GM19468 (cell line): Measurements from ENCODE around the gene CKS1B.

Source experiments
- ATAC-seq: cut with Tn5 transposase; IDR thresholded peaks from one replicate; pipeline ENCODE4 v1.9.1; 2021; ENCODE audit warnings: mild to moderate bottlenecking, moderate library complexity, moderate number of reproducible peaks; ENCODE audit not compliant: unreplicated experiment; ENCODE audit errors: extremely low read depth

The CKS1B gene

GRCh38 chr1:154999571-155000410 is 25.3 kb downstream of the CKS1B start:
- no peak for ATAC-seq

DNA sequence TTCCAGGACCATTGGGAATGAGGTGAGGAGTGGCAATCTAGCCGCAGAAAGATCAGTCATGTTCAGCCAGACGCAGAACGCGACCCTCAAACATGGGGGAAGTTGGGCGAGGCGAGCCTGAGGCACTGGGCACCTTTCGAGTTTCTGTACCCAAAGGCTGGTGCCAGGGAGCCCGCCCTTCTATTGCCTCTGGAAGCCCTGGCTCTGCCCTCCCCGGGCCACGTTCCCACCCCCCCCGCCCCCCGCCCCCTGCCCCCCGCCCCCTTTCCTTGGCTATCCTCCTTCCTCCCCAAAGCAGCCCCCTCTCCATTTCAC is 25.9 kb downstream of the CKS1B start:
- ATAC-seq: no peak

DNA sequence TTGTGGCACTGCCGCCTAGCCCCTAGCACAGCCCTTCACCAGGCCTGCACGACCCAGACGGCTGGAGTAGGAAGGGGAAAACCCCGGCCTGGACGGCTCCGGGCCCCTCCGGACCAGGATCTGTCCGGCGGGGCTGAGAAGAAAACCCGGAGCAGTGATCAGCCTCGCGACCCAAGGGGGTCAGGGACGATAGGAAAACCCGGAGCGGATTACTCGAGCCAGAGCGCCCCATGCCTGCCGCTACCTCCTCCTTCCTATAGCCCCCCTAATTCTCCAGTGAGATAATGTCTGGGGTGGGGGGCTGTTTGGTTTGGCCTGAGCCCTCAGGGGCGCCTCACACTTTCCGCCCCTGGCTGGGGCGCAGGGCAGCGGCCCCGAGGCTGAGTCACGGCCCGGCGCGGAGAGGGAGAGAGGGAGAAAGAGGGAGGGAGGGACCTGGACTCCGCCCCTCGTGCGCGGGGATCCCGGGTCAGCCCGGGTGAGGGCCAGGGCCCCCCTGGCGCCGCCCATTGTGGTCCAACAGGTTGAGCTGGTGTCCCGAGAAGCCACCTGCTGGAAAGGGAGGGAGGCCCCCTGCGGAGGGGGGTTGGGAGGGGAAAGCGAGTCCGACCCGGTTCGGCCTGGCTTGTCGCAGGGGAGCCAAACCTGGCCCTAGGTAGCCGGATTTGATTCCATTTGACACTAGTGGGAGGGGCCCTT is 26.4 kb downstream of the CKS1B start:
- ATAC-seq: no peak

DNA sequence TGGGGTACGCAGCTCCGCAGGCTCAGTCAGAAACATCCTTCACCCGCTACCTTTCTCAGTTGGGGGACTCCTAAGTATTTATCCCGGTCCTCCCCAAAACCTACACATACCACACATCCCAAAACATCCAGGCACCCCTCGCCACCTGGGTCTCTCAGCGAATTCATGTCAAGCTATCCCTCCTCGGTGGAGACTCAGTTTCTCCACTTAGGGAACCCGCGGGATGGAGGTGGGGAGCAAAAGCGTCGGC is 26.9 kb downstream of the CKS1B start:
- ATAC-seq: no peak

GRCh38 chr1:155001675-155002463 is 27.4 kb downstream of the CKS1B start:
- no peak for ATAC-seq

DNA sequence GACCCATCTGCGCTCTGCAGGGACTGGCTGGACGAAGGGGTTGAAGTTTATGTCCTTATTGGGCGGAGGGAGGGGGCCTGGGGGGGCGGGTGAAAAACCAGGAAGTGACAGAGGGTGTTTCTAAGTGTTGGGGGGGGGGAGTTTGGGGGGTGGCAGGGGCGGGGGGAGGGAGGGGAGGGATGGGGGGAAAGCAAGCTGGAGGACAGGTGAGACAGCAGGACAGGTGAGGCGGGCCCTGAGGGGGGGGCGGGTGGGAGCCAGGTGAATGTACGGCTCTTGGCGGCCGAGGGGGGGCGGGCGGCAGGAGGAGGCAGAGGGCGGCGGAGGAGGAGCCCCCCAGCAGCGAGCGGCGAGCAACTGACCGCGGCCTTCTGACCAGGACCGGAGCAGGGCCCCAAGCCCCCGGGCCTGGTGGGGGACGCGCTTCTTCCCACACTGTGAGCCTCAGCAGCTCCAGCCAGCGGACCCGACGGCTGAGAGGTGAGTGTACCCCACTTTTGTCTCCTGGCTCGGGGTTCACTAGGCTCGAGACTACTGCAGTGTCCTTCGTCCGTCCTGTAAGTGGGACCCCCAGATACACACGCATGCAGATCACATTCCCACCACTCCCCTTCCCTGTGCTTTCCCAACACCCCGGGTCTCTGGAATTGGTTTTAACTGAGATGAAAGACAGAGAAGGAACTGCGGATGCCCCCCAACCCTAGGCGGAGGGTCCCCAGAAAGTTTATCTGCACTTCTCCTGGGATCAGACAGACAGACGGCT is 28.2 kb downstream of the CKS1B start, which contains the start of gene ZBTB7B:
Gene ZBTB7B (plus strand): TSS at position 339 of the 763 bp plus-strand sequence. CDS start 11,859 bp downstream, outside the sequence.
- ATAC-seq: no peak

DNA sequence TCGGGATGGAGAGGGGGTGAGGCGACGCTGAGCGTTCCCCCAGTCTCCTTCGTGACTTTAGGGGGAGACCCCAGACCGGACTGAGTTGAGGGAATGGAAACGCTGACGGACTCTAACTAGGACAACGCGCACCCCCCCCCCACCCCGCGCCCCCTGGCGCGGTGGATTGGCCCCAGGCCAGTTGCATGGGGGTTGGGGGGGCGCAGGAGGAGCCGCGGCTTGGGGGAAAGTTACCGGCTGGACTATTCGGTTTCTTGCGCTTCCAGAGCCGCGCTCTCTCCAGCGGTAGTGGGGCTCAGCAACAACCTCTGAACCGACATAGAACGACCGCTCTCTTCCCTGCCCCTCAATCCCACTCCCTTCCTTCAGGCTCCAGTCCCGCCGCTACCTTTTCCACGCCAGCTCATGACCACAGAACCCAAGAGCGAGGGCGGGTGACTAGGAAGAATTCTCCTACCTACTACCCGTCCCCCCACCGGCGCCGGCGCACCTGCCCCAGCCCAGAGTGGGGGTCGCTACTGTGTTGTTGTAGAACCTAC is 28.8 kb downstream of the CKS1B start:
- no peak for ATAC-seq

- ATAC-seq: no peak
Measured at GRCh38 chr1:155003766-155004351, 29.4 kb downstream of the CKS1B start.

- no peak for ATAC-seq
Measured at GRCh38 chr1:155004352-155005075, 30.0 kb downstream of the CKS1B start.

- ATAC-seq: no peak
Measured at GRCh38 chr1:155005076-155006011, 30.9 kb downstream of the CKS1B start.

DNA sequence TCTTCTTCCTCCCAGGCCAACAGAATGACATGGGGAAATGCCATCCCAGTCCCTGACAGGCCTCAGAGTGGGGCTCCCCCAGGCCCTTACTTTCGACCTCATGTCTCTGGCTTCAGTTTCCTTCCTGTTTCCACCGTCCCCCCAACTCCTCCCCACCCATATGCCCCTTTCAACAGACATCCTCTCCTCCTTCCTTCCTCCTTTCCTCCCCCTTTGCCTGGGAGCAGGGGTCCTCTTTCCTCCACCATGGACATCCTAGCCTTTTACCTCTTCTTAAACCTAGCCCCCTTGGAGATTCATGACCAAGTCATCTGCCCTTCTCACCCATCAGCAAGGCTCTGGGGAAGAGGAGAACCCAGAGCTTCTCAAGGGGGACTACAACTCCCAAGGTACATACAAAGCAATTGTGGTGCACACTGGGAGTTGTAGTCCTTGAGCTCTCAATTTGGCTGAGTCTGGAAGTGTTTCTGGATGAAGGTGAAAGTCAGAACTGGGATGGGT is 32.2 kb downstream of the CKS1B start:
- no peak for ATAC-seq

DNA sequence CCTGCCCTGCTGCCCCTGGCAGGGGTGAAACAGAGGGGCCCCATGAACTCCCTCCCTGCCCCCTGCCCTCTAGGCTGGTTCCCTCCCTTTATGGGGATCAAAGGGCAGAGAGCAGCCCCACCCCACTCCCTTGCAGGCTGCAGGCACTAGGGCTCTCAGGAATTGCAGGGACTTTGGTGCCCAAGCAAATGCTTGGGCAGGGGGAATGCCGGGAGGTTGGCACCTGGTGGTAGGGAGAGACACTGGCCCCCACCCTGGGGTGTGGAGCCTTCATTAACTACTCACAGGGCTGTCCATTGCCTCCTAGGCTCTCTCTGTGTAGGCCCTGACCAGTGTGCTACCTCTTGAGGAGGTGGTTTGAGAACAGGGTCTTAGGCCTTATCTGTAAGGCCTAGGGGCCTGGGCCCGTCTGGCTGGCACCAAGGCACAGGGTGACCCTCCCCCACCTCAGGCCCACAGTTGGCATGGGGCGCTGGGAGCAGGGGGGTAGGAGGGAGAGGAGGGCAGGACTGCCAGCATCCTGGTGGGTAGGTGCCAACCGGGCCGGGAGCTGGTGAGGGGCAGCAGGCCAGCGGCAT is 32.9 kb downstream of the CKS1B start:
- ATAC-seq: no peak

GRCh38 chr1:155008015-155008941 is 33.8 kb downstream of the CKS1B start:
- no peak for ATAC-seq

DNA sequence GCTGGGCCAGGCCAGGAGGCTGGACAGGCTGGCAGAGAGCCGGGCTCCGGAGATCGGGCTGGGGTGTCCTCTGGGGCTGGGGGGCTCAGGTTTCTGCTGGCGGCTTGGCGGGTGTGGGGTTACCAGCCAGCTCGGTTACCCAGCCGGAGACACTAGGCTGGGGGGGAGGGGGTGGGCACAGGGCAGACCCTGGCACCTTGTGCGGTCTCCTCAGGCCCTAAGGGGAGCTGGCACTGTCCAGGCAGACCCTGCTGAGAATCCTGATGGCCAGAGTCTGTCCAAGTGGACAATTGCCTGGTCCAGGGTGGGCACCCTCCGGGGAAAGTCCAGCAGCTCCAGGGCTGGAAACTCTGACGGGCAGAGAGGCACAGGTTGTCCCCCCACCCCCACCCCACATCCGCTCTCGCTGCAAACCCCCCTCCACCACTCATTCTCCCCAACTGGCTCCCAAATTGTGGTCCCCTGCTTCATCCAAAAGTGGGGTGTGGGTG is 34.8 kb downstream of the CKS1B start:
- no peak for ATAC-seq

GRCh38 chr1:155009742-155010141 is 35.3 kb downstream of the CKS1B start:
- no peak for ATAC-seq

DNA sequence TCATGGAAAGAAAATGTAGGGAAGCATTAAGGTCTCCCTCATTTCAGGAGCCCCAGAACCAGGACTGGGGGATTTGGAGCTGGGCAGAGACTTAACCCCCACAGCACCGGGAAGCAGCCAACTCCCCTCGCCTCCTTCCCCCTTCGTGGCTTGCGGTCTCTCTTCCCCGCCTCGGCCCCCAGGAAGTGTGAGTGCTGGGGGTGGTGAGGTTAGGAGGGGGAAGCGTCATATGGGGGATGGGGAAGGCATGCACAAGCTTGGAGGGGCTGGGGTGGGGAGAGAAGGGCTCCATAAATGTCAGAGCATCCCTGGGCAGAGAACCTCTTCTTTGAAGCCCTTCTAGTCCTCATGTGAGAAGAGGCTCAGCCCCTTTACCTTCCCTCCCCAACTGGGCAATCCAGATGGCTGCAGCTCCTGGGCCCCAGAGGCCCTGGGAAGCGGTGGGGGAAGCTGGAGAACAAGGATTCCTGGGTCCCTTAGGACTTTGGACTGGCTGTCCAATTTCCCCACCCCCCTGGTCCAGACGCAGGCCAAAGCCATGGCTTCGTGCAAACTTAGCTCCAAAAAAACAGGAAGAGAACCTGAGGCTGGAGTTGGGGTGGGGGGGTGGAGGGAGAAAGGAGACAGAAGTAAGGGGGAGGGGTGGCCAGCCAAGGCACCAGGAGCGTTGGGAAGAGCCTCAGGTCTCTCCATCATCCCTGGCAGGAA is 35.9 kb downstream of the CKS1B start:
- ATAC-seq: no peak
